Measurements from ENCODE around the gene RNLS.

DNA sequence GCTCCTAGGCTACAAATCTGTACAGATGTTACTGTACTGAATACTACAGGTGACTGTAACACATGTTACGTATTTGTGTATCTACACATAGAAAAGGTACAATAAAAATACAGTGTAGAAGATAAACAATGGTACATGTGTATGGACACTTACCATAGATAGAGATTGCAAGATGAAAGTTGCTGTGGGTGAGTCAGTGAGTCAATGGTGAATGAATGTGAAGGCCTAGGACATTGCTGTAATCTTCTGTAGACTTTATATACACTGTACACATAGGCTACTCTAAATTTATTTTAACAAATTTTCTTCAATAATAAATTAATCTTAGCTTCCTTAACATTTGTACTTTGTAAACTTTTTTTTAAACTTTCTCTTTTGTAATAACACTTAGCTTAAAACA, 205.6 kb downstream of the RNLS start:
- TF ChIP-seq TAF1 (IDR thresholded peaks at IDR 0.05; ENCODE audit: borderline replicate concordance, low read depth, low read length): no peak
- TF ChIP-seq POLR2A (IDR thresholded peaks at IDR 0.05; ENCODE audit: low read depth, low read length): no peak
